ELR (cell line): ENCODE measurements around the gene KCNMB3.
A peak's percentile ranks its signal among the peaks of the same experiment; 100 is the strongest.
"Not testable (repeated sequence)": the region's sequence is repeated elsewhere in the genome, so short reads cannot be mapped to it uniquely, and the experiment has no call there.

Experiments used
- DNase-seq: peaks from one replicate; pipeline ENCODE4 v3.0.0-alpha.2; 2015; ENCODE audit warnings: low read depth

Gene KCNMB3

DNA sequence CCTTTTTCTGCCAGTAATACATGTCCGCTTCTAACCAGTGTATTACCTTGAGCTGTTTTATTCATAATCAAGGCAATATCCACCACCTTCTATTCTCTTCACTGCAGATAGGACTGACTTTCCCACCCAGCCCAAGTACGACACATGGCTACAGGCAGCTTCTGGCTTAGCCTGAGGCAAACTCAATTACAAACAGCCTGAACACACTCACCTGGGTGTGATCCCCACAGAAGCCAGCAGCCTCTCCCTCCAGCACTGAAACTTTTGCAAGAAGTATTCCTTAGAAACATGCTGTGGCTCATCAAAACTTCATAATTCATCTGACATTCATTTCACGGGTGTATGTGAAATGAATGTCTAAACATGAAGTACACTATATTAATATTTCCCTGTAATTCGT lies 13.5 kb upstream of the KCNMB3 start:
- no peak for DNase-seq

DNA sequence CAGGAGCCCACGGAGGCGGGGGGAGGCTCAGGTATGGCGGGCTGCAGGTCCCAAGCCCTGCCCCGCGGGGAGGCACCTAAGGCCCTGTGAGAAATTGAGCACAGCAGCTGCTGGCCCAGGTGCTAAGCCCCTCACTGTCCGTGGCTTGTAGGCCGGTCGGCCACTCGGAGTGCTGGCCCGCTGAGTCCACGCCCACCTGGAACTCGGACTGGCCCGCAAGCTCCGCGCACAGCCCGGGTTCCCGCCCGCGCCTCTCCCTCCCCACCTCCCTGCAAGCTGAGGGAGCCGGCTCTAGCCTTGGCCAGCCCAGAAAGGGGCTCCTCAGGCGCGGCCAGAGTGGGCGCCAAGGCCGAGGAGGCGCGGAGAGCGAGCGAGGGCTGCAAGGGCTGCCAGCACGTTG lies 12.2 kb upstream of the KCNMB3 start:
- no peak for DNase-seq

DNA sequence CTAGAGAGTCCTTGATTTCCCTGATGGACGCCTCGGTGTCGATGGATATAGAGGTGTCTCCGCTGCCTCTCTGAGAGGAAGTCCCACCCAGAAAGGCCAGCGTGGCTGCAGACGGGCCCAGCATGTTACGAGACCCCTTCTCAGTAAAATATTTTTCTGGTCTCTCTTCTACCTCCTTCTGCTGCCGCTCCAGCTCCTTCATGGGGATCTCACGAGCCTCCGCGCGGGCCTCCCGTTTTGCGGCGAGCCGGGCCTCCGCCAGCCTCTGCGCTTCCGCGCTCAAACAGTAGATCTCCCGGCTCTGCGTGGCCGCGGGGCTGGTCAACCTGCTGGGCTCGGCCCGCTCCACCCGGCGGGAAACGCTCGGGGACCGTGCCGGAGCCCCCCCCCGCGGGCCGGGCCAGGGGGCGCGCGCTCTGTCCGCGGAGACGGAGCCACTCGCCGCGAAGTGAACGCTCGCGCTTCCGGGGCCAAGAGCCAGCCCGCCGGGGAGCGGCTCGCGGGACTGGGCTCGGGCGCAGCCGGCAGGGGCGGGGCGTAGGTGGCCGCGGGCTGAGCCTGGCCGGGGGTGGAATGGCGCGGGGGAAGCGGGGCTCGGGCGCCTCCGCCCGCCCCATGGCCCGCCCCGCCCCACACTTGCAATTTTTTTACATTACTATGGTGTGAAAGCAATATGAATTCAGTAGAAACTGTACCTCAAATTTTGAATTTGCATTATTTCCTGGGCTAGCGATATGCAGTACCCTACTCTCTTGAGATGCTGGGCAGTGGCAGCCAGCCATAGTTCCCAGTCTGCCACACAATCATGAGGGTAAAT lies 10.2 kb upstream of the KCNMB3 start:
- DNase-seq: peak; percentile 76

- DNase-seq: not testable (repeated sequence)
Measured at GRCh38 chr3:179259959-179260756, 9.2 kb upstream of the KCNMB3 start.

- DNase-seq: no peak
Measured at GRCh38 chr3:179258820-179259219, 7.9 kb upstream of the KCNMB3 start.

GRCh38 chr3:179257742-179258141 lies 6.8 kb upstream of the KCNMB3 start:
- not testable (repeated sequence) for DNase-seq

GRCh38 chr3:179256813-179257212 lies 5.9 kb upstream of the KCNMB3 start:
- DNase-seq: no peak

- peak; percentile 13 for DNase-seq
Measured at GRCh38 chr3:179247289-179248015, 3.5 kb downstream of the KCNMB3 start.

- no peak for DNase-seq
Measured at GRCh38 chr3:179244878-179245277, 6.0 kb downstream of the KCNMB3 start.

DNA sequence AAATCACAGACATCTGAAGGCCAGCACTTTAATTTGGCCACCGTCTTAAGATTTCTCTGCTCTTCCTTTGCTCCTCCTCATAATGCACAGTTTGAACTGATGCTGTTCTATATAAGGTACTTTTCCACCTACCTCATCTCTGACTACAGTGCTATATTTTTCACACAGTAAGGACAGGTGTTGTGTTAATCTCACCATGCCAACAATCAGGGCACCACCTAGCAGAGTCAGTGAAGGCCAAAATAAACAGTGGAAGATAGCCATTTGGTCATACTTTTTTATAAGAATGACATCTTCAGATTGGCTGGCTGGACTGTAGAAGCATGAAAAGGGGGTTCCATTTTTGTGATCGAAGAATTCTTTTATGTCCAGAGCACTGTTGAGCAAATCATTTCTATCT lies 8.1 kb downstream of the KCNMB3 start:
- DNase-seq: not testable (repeated sequence)

- DNase-seq: not testable (repeated sequence)
Measured at GRCh38 chr3:179240299-179240698, 10.6 kb downstream of the KCNMB3 start.

DNA sequence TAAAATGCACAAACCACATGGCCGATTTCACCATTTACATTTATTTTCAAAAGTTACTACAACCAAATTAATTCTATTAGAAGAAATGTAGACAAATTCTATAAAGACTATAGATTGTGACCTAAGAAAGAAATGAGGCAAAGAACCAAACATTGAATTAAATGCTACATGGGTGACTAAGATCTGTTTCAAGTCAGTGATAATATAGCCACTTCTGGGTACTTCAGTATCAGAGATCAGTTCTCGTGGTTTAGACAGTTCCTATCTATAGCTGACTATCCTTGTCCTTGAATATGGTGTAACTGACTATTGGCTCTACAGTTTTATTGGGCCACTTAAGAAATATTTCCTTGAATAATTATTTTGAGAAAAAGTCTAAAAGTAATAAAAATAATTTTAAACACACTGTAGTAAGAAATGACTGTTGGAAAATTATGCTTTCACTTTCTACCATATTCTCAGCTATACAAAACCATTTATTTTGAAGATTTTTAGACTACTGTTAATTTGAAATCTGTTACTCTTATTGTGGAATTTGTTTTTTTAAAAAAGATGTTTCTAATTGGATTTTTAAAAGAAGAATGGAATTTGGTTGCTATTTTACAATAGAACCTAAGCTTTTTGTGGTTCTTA lies 14.1 kb downstream of the KCNMB3 start:
- no peak for DNase-seq

GRCh38 chr3:179234199-179234598 lies 16.7 kb downstream of the KCNMB3 start:
- no peak for DNase-seq

- no peak for DNase-seq
Measured at GRCh38 chr3:179233043-179233442, 17.9 kb downstream of the KCNMB3 start.

DNA sequence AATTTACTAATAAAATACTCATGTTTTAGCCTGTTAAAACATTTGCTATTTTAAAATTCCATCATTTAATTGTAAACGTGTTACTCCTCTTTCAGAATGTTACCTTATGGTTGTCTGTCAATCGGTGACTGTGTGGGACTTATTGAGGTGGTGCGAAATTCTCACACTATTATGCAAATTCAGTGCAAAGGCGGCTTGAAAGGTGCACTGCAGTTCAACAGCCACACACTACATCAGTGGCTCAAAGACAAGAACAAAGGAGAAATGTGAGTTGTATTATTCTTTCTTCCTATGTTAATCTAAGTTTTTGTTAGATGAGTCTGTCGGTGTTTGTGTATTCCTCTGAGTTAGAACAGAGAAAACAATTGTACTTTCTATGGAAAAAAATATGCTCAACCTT lies 21.7 kb downstream of the KCNMB3 start:
- DNase-seq: no peak

DNA sequence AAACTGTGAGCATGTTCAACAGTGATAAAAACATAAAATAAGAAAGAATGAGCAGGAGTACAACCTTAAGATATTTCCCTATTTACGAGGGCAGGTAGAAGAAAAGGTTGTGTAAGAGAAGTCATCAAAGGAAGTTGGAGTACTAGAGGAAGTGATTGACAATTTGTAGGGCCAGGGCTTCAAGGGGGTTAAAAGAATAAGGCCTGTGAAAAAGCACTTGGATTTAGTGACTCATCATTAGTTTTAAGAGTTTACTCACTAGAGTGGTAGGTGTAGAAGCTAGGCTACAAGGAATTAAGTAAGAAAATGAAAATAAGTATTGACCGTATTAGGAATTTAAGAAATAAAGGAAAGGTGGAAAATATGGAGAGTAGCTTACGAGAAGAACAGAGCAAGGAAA lies 23.6 kb downstream of the KCNMB3 start:
- peak; percentile 60 for DNase-seq

DNA sequence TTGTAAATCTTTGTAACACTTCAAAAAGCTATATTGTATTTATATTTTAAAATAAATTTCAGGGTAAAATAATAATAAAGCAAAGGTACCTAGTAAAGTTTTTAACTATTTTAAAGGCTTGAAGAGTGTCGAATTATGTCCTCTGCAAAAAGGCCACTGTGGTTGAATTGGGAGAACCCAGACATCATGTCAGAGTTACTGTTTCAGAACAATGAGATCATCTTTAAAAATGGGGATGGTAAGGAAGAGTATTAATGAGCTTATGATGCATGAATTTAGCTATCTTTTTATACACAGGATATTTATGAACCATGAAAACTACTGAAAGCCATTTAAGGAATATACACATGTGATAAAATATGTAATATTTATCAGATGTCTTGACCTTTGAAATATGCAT lies 26.3 kb downstream of the KCNMB3 start:
- no peak for DNase-seq

DNA sequence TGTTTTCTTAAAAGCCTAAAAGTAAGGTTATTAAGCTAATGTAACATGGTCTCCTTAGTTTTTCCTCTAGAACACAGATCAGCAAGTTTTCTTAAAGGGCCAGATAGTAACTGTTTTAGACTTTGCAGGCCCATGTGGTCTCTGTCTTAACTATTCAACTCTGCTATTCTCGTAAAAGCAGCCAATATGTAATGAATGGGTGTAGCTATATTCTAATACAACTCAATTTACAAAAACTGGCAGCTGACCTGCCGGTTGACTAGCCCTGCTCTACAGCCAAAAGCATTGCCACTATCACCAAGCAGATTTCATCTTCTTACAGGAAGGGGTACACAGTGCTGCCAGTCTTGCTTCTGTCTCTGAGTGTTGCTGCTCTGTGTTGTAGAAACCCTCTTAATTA lies 27.4 kb downstream of the KCNMB3 start:
- DNase-seq: no peak

DNA sequence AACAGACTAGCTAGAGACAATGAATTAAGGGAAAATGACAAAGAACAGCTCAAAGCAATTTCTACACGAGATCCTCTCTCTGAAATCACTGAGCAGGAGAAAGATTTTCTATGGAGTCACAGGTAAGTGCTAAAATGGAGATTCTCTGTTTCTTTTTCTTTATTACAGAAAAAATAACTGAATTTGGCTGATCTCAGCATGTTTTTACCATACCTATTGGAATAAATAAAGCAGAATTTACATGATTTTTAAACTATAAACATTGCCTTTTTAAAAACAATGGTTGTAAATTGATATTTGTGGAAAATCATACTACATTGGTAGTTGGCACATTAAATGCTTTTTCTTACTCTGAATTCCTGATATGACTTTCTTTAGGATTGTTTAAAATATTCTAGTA lies 32.7 kb downstream of the KCNMB3 start:
- DNase-seq: not testable (repeated sequence)

GRCh38 chr3:179215550-179215949 lies 35.4 kb downstream of the KCNMB3 start:
- DNase-seq: not testable (repeated sequence)

- DNase-seq: no peak
Measured at GRCh38 chr3:179200790-179201189, 50.1 kb downstream of the KCNMB3 start.

DNA sequence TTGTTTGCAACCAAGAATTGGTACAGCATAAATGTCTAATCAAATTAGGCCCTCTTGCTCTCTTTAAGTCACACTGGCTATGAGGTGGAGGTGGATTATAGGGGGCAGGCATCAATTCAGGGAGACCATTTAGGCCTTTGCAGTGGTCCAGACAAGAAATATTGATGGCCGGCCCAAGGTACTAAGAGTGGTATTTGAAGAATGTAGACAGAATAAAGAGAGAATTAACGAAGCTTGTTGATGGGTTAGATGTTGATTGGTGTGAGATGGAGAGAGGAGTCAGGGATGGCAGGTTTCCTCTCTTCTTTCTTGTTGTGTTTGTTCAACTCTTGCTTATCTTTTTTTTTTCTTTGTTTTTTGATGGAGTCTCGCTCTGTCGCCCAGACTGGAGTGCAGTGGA lies 54.2 kb downstream of the KCNMB3 start:
- no peak for DNase-seq
